ENCODE results near the gene AMBP.
"Not testable (repeated sequence)": the region's sequence is repeated elsewhere in the genome, so short reads cannot be mapped to it uniquely, and the experiment has no call there.

Gene AMBP

GRCh38 chr9:114091711-114092110 lies 13.6 kb upstream of the AMBP start:
- no peak for DNase-seq

DNA sequence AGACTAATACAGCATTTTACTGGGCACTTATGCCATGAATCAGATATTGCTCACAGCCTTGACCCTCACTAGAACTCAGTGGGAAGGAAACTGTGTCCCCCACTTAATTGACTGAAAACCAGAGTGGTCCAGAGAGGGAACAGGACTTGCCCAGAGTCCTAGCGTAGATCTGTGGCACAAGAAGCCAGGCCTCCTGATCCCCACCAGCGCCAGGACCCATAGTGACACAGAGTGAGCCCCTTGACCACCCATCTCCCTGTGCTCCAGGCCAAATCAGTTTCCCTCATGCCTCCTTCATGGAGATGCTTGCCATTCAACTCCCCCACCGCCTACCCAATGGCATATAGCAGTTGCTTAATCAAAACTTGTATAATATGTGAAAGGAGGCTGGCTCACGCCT lies 12.7 kb upstream of the AMBP start:
- DNase-seq = no peak

DNA sequence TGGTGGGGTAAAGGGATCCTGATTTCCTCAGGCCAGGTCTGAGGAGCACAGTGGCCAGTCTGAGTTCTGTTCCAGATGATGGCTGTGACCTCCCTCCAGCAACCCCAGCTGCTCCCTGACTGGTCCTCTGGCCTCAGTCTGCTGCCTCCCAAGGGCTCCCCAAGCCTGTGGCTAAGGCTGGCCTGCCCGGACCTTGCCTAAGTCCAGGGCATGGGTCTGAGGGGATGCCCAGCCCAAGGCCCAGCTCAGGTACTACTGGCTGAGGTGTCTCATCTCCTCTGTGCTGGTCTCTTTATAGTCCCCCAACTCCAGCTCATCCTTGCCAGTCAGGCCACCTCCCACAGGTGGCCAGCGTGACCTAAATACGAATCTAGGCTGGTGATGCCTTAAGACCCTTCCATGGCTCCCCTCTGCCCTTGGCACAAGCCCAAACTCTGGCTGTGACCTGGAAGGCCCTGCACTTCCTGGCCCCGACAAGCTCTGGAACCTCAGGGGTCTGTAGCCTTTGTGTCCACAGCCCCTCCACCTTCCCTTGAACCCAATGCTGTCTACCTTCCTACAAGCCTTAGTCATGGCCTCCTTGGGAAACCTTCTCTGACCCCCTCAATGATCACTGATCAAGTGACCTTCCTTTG lies 11.2 kb upstream of the AMBP start:
- no peak for DNase-seq

- DNase-seq = no peak
These were observed 10.6 kb upstream of the AMBP start for GRCh38 chr9:114088571-114089170.

GRCh38 chr9:114087721-114088120 lies 9.6 kb upstream of the AMBP start:
- DNase-seq = no peak

- DNase-seq = no peak
These were observed 8.5 kb upstream of the AMBP start for GRCh38 chr9:114086607-114087006.

GRCh38 chr9:114086009-114086408 lies 7.9 kb upstream of the AMBP start:
- DNase-seq = no peak

- DNase-seq = no peak
These were observed 7.3 kb upstream of the AMBP start for GRCh38 chr9:114085387-114085789.

GRCh38 chr9:114084282-114085073 lies 6.4 kb upstream of the AMBP start:
- DNase-seq = no peak

DNA sequence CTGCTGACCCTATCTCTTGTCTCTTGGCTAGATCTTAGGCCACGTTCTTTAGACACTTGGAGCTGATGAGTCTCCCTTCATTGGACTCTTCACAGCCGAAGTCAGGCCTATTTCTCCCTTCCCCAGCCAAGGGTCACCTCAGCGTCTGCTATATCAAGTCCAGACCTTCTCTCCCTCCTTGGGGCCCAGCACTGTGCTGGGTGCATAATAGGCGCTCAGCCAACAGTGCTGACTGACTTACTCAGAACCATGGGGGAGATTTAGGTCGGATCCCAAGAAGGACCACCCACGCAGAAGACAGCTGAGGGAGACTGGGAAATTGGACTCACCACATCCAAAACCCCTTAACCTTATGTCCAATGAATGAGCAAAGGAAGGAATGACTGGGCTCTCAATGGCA lies 5.6 kb upstream of the AMBP start:
- no peak for DNase-seq

DNA sequence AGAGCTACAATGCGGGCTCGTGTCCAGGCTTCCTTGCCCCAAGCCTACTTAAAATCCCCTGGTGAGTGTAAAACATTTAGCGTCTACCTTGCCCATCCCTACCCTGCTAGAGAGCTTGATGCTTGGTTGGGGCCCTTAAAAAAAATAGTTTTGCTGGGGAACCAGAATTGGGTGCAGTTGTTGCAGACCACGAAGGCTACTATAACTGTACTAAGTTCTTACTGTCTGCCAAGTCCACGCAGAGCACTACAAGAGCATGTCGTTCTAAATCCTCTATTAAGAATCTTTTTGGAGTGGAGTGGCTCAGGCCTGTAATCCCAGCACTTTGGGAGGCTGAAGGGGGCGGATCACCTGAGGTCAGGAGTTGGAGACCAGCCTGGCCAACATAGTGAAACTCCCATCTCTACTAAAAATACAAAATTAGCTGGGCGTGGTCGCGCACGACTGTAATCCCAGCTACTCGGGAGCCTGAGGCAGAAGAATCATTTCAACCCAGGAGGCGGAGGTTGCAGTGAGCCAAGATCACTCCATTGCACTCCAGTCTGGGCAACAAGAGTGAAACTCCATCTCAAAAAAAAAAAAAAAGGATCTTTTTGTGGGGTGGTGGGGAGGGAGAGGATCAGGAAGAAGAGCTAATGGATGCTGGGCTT lies 4.8 kb upstream of the AMBP start:
- DNase-seq = not testable (repeated sequence)

DNA sequence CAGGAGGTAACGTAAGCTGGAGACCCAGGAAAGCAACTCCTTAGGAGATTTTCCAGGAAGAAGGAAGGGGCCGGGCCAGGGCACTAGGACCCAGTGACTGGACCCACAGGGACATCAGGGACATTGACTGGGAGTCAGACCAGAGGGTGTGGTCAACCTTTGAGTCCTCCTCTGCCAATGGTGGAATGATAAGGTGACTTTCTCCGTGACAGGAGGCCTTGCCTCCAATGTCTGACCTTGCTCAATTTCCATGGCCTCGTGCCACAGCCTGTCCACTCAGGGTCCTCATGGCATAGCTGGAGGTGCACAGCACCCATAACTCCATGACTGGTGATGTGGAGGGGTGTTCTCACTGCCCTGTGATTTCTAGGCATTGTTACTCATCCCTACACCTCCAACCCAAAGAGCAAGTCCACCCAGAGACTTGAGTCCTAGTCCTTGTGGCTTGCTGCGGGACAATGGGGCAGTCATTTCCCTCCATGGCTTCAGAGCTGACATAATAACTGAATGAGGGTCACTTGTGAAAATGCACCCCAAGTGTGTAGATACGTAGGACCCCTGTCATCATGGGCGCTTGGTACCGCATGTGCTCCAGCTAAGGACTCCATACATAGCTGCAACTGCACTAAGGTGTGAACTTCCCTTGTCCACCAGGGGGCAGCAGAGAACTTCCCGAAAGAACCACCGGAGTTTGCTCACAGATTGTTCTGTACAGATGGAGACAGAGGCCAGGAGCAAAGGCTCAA lies 4.1 kb upstream of the AMBP start:
- peak; percentile 81 for DNase-seq

DNA sequence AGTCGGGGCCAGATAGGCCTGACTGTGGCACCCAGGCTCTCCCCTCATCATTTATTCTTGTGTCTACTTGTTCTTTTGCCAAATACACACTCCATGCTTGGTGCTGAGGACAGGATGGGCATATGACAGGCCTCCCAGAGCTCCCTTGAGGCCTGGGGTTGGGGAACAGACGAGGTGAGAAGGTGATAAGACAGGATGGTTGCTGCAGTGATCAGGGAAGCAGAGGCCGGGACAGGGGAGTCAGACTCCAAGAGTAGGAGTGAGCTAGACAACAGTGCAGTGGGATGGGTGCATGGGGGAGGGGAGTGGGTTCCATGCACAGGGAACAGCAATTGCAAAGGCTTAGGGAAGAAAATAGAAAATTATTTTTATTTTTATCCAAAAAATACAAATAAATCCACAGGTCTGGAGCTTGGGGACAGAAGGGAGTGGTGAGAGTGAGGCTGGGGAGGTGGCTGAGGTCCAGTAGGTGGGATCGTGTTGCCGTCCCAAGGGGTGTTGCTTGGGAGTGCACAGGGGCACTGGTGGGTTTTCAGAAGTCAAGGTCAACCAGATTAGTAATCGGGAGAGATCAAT lies 3.4 kb upstream of the AMBP start:
- DNase-seq = no peak

DNA sequence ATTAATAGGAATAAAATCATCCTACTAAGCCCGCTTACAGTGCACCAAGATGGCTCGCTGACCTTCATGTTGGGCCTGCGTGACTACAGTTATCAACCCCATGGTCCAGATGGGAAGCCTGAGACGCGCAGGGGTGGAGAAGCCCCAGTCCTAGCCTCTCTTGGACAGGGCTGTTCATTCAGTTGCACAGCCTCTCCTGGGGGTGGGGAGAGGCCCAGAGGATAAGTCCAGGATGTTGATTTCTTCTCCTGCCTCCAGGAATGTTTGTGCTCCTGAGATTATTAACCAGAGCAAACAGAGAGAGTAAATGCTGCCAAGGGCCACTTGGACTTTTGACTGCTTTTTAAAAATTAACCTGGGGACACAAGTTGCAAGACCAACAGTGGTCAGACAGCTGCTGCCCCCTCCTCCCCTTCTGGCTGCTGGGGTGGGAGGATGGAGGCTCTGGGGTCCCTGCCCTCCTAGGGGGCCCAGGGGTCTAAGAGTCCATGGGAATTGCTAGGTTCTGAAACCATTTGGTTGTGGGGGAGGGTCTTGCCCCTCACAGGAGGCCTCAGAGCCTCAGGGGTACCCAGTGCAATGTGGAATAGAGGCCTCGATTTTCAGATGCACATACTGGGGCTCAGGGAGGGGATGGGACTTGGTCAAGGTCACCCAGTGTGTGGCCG lies 2.8 kb upstream of the AMBP start:
- DNase-seq = no peak

DNA sequence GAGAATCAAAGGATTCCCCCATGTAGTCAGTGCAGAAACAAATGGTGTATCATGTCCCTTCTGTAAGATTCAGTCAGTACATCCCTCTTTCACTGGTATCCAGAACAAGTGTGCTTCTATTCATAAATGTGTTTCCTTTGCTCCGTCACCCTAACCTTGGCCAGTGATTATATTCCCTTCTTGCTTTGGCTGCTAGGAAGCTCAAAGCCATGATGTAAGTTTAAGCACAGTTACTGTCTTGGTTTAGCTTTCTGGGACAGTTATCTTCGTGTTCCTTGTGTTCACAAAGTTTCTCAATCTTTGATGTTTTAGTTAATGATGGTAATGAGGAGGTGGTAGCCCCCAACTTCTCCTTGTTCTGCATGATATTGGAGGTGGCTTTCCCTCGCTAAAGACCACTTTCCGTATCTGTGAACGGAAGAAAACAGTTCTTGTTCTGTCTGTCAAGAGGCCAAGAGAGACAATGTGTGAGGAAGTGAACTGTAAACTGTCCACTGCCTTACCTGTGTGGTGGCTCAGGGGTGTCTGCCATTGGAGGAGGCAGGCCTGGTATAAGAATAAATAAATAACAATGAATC lies 2.2 kb upstream of the AMBP start:
- no peak for DNase-seq

DNA sequence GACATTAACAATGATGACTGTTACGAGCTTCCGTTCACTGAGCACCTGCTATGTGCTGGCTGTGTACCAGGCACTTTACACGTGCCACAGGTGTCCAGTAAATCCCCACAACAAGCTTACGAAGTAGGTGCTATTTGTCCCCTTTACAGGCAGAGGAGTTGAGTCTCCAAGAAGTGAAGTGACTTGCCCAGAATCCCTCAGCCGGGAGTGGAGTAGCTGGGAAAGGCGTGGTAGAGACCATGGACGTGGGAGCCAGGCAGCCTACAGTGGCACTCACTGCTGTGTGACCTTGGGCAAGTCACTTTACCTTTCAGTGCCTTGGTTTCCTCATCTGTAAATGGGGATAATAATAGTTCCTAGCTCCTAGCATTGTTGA lies 669 bp upstream of the AMBP start:
- no peak for DNase-seq

GRCh38 chr9:114077162-114077837 lies 800 bp downstream of the AMBP start:
- no peak for DNase-seq

GRCh38 chr9:114076237-114077161 lies 1.6 kb downstream of the AMBP start:
- no peak for DNase-seq

DNA sequence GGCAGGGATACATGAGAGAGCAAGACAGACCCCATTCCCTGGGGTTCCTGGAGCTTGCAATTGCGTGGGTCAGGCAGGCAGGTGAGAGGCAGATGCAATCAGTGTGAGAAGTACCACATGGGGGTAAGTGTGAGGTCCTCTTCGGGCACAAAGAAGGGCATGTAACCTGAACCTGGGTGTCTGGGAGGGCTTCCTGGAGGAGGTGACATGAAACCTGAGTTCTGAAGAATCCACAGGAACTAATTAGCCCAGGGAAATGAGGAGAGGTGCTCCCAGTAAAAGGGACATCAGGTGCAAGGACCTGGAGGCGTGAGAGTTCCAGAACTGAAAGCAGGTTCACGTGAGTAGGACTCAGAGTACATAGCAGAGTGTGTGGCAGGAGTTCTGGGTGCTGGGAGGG lies 2.5 kb downstream of the AMBP start:
- no peak for DNase-seq

Data from fibroblast of skin of back (primary cell).